Skin of body (tissue), 2 donors: ENCODE data around the gene ADH5. TPM values are rescaled to one million over a fixed set of nuclear protein-coding genes. Genes with fewer than 3 reads are reported as not detected.
A peak's percentile ranks its signal among the peaks of the same experiment; 100 is the strongest.
"Not testable (repeated sequence)": the region's sequence is repeated elsewhere in the genome, so short reads cannot be mapped to it uniquely, and the experiment has no call there.

Source experiments
- DNase-seq: peaks from one replicate; lab custom pipeline; 2025; lab: John Stamatoyannopoulos, UW
- total RNA-seq: library from RNA; depleted of rRNA; stranded (reverse); fragments of >200 nt; gene quantifications from one replicate; pipeline ENCODE4 v1.2.3, GENCODE V29; 2014

The ADH5 gene
- total RNA-seq: 93.0 TPM

DNA sequence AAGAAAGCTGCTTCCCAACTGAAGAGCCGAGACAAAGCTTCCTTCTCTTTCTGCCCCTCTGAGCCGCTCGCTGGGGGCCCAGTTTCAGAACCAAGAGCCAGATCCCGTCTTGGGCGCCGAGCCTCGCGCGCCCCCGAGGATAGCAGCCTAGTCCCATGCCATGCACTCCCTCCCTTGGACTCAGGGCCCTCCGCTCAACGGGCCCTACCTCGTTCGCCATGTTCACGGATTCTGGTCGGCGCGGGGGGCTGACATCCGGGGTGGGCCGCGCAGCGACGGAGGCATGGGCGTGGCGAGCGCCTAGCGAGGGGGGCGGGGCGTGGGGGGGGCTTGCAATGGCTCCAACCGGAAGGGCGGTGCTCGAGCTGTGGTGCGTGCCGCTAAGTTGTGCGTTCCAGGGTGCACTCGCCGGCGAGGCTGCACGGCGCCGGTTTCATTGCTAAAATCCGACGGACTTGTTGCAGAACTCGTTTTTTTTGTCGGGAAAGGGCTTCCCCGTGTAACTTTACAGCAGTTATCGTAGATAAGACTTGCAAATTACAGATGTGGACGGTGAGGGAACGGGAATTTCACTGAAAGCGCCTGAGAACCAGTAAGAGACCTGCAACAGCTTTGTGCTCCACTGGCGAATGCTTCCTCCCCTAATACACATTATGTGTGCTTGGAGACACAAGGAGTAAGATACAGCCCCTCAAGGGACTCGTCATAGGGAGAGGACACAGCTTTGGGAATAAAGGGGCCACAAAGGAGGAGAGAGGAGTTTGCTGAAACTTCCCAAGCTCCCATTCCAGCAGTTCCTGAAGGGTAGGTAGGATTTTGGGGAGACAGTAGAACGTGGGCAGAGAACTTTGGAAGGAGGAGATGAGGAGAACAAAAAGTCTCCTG, at the start of gene ADH5:
ADH5 (minus strand) TSS at position 308 of the 885 bp plus-strand sequence; CDS start at position 220, 88 bp downstream.
- DNase-seq: peak; percentile 93

DNA sequence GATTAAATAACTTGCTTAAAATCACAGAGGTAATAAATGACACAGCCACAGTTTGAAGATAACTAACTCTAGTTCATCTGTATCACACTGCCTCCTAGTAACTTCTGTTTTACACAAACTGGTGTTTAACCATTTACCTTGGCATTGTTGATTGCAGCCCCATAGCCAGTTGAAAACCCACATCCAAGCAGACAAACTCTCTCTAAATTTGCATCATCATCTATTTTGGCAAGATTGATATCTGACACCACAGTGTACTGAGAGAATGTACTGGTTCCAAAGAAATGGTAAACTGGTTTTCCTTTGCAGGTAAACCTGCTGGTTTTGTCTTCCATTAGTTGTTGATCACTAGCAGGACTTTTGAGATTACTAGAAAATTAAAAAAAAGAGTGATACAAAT, 47.7 kb upstream of the ADH5 start:
- no peak for DNase-seq

DNA sequence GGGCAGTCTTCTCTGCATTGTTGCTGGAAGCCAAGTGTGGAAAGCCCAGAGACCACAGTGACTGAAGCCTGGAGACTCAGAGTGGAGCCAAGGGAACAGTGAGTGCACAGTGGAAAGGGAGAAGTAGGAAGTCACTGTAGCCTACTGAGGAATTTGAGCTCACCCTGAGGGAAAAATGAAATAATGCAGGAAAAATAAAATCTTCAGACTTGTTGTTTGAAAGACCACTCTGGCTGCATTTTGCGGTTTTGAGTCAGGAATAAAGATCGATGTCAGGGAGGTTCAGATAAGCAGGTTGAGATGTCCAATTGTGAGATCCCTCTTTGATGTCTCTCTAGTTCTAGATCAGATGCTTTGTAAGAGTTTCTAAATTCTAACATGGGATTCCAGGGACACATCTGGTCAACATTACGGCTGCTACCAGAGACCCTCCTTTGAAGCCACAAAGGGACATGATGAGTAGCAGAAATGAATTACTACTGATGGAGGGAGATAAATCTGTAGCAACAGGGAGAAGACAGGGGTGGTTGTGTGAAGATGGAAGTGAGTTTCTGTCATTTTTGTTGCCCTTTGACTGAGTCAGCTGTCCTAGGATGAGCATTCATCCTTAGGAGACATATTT, 47.1 kb upstream of the ADH5 start:
- DNase-seq: no peak

DNA sequence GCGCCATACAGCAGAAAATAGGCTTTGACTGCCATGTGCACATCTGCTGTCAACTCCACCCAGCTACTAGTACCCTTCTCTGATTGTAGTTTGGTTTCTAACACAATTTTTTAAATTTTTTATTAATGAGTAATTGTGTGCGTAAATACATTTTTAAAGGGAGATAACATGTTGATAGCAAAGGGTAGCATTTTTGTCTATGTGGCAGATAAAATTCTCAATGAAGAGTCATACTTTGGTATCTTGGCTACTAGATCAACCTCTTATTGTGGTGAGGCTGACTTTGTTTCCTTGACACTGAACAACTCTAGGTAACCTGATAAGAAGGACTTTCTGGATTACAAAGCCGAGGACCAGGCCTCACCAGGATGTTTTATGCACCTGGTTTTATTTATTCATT, 46.0 kb upstream of the ADH5 start:
- DNase-seq: no peak

DNA sequence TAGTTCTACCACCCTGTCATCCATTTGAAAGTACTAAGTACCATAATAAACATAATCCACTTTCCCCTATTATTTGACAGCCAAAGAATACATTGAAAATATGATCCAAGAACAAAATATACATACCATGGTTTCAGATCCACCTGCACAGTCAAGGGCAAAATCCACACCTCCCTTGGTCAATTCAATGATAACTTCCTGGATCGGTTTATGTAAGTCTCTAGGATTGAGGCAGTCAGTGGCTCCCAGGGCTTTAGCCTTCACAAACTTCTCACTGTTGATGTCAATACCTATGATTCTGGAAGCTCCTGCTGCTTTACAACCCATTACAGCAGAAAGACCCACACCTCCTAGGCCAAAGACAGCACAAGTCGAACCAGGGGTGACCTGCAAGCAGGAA, 42.8 kb upstream of the ADH5 start:
- no peak for DNase-seq

DNA sequence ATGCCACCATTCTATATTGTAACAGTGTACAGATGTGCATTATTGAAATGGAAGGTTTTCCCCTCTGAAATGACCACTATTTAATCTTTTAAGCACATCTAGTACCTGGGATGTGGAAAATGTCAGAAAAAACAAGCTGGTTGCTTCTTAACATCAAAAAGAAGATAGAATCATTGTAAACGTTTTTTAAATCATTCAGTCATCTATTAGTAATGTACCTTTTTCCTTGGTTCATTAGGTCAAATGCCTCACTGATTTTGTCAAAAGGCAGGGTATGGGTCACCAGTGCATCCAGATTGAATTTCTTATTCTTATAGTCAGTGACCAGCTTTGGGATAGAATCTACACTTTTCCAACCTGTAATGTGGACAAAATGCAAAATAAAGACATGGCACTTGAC, 37.8 kb upstream of the ADH5 start:
- no peak for DNase-seq

DNA sequence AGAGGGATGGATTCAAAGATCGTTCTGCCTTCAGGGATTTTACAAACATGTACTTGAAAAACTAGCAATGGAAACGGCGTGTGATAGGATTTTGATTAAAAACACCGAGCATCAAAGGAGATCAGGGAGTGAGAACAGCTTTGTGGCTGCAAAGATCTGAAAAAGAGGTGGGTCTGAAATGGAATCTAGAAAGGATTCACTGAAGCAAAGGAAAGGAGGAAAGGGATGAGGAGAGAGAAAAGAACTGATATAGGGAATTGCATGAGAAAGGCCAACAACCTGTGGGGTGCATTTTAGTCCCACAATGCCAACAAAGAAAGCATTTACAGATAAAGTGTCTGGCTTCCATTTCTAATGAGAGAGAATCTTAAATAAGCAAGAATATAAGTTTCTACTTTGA, 32.4 kb upstream of the ADH5 start:
- no peak for DNase-seq

DNA sequence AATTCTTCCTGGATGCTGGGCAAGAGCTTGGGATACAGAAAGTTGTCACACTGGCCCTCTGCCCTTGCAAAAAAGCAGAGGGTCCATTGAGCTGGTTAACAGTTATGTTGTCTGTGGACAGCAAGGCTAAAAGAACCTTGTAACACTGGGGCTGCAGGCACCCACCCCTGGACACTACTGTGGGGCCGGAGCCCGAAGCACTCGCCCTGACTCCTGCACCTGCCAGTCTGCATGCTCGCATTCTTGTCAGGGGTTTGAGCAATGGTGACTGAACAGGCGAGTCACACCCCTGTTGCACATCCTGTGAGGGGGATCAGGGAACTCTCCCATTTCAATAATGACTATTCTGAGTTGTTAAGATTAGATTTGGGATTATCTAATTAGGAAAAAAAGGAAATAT, 31.9 kb upstream of the ADH5 start:
- DNase-seq: no peak

DNA sequence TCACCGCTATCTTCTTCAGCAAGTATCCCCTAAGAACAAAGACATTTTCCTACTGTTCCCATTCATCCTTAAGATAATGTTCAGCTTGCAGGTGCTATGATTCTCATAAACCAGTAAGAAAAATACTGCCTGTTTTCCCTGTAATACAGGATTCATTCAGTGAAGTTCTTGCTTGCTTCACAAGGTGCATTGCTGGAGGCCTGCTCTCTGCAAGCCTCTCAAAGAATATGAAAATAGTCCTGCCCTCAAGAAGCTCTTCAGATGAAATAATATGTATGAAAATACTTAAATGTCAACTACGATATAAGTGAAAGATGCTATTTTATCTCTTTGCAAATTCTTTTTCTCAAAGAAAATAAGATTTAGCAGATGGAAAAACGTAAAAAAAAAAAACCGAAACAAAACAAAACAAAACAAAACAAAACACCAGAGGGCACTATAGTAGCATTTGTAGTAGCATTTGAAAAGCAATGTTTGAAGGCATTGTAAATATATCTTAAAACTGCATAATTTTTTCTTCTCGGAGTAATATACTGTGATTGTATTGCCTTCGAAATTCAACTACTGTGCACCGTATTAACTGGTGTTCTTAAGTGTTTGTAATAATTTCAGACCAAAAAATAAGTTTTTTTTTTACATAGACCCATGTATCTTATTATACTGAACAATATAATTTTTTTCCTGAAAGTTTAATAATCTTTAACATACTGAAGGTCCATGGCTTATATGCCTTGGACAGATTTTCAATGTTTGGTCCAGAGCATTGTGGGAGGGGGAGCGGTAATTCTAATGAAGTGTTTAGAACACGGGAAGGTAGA, 29.5 kb upstream of the ADH5 start:
- peak; percentile 10 for DNase-seq

DNA sequence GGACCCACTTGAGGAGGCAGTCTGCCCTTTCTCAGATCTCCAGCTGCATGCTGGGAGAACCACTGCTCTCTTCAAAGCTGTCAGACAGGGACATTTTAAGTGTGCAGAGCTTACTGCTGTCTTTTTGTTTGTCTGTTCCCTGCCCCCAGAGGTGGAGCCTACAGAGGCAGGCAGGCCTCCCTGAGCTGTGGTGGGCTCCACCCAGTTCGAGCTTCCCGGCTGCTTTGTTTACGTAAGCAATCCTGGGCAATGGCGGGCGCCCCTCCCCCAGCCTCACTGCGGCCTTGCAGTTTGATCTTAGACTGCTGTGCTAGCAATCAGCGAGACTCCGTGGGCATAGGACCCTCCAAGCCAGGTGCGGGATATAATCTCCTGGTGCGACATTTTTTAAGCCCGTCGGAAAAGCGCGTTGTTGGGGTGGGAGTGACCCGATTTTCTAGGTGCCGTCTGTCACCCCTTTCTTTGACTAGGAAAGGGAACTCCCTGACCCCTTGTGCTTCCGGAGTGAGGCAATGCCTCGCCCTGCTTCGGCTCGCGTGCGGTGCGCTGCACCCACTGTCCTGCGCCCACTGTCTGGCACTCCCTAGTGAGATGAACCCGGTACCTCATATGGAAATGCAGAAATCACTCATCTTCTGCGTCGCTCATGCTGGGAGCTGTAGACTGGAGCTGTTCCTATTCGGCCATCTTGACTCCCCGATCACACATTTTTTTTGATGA, 28.7 kb upstream of the ADH5 start:
- DNase-seq: not testable (repeated sequence)

DNA sequence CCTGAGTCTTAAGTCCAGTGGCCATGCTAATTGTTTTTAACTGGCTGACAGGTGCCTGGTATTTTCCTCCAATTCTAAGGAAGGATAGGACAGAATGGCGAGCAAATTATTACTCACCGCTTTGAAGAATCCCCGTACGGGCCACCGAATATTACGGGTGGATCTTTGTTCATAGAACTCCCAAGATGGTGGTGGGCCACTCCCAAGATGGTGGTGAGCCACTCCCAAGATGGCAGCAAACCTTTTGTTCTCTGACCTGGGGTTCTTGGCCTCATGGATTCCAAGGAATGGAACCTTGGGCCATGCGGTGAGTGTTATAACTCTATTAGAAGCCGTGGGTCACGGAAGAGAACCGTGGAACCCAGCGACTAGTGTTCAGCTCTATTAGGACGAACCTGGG, 20.7 kb upstream of the ADH5 start:
- not testable (repeated sequence) for DNase-seq

DNA sequence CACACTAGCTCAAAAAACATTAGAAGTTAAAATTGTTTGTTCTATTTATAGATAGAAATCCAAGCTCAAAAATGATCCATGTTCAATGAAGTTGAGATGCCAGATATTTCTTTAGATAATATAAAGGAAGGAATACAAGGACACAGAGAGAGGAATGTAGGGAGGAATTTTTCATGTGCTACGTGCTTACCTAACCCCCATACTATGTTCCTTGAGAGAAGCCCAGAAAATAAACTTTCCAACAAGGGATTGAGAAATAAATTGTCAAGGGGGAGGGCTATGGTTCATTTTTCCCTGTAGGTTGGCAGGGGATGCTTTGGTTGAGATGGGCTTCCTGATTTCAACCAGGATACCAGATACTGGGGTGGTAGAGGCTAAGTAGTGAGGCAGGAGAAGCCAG, 15.6 kb upstream of the ADH5 start:
- DNase-seq: no peak

DNA sequence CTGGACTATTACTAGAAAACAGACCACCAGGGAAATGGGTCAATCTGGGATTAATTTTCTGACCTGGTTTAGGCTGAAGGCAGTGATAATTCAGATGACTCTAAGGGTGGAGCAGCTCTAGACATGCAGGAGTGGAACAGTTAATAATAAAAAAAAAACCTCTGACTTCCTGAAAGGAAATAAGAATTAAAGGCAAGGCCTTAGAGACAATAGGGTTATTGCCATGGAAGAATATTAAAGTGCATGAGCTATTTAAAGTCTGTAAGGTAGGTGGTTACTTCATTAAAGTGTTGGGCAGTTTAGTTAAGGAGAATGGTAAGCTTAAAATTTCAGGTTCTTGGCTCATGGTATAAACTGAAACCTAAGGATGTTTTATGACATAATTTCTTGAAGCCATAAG, 14.6 kb upstream of the ADH5 start:
- no peak for DNase-seq

DNA sequence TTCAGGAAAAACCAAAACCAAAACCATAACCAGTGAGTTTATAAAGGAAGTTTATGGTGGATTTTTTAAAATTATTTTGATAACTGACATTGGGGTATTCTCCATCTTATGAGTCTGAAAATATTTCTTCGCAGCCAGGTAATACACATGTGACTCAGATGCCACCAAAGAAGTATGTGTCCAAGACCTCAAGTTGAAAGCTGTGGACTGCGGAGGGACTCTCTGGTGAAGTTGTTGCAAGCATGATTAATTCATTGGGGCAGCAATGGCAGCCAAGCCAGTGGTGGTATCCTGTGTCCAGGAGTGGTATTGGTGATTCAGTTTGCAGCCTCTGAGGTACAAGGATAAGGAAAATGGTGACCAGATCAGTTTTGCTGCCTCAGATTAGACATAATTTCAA, 14.0 kb upstream of the ADH5 start:
- no peak for DNase-seq

DNA sequence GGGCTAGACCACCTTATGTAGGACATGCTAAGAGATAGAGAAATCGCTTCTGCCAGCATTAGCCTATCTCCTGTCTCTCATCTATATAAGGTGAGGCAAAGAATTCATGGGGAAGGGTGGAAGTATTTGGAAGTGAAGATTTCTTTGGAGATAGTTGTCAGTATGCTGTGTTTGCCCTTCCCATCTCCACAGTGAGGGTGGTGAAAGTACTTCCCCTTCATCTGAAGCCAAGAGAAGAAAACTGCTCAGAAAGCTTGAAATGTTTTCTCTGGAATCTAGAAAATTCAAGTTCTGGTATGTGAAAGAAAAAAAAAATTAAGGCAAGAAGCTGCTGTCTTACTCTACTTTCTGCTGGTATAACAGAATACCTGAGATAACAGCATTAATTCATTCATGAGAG, 12.3 kb upstream of the ADH5 start:
- no peak for DNase-seq

DNA sequence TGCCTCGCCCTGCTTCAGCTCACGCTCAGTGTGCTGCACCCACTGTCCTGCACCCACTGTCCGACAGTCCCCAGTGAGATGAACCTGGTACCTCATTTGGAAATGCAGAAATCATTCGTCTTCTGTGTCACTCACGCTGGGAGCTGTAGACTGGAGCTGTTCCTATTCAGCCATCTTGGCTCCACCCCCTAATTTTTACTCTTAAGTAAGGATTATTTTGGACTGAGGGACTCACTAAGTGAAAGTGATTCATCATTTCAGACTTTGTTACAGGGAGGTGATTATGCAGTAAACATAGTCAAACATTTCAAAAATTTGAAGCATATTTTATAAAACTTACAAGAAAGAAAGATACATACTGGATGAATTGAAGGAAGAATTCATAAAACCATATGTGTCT, 11.2 kb upstream of the ADH5 start:
- not testable (repeated sequence) for DNase-seq

DNA sequence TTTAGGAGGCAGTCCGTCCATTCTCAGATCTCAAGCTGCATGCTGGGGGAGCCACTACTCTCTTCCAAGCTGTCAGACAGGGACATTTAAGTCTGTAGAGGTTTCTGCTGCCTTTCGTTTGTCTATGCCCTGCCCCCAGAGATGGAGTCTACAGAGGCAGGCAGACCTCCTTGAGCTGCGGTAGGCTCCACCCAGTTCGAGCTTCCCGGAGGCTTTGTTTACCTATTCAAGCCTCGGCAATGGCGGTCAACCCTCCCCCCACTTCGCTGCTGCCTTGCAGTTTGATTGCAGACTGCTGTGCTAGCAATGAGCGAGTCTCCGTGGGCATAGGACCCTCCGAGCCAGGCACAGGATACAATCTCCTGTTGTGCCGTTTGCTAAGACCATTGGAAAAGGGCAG, 10.7 kb upstream of the ADH5 start:
- DNase-seq: no peak

DNA sequence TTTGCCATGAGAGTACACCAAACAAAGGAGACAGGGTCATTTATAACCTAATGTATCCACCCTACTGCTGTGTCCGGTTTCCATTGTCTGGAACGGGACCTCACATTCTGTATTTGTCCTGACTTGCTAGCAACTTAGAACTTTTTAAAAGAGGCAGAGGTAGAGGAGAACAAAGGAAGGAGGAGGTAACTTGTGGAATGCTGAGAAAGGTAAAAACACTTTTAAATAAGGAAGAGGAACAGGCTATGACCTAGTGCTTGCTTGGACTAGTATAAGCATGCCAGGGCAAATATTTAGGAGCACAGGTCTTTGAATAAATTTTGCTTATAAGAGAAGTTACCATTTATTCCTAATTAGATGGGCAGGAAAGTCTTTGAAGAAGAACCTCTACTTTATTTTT, 3.3 kb upstream of the ADH5 start:
- not testable (repeated sequence) for DNase-seq

DNA sequence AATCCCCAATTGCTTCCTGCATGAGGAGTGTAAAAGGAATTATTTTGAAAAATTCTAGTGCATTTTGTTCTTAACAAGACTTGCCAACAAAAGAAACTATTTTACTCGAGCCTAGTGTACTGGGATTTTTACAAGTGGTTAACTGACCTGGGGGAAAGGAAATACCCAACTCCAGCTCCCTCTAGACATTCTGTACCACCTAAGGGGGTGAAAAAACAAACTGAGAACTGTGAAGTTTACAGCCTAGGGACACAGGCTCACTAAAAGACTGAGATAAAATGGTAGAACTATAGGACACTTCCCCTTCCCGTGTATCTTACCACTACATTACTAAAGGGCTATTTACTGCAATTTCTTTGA, 2.6 kb upstream of the ADH5 start:
- no peak for DNase-seq

DNA sequence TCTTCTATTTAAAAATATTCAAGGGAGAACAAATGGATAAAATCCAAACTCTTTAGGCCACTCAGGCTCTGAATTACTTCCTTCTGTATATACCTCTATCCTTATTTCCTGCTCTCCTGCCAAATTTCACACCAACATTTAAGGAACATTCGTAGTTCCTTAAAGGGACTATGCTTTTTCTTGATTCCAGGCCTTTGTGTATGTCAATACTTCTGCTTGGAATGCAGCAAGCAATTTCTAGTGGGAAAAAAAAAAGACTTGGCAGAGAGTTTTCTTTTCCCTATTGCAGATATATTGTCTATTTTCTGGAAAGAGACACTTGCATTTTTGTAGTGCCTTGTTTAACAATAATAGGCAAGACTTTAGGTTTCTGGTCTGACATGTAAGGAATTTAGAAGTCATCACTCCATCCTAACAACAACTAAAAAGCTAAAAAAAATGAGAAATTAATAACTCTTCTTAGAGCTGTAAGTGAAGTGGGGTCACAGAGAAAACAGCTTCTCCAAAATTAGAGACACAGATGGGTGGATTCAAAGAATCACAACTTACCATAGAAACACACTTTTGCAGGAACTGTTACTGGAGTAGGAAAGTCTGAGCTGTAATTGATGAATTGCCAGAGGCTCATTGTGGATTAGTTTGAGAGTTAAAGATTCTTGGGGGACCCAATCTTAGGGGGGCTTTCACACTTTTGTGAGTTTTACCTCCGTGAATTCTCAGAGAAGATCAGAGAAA, 2.1 kb upstream of the ADH5 start:
- DNase-seq: peak; percentile 45

DNA sequence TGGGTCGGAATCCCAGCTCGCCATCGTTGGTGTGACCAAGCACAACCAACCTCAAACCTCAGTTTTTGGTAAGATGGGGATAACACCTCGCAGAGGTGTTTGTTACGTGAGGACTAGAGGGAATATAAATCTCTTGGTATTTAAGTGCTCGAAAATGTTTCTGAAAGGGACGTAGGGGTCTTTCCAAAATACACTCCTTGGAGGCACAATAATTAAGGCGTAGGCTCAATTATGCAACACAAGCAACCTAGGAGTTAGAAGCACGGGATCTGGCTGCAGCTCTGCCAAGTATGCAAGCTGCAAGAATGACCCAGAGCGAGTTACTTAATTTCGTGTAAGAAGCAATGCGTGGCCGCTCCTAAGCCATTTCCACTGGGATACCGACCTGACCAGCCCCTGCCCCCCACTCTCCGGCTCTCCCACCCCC, 552 bp downstream of the ADH5 start:
- DNase-seq: peak; percentile 57
